Testis (tissue), 3 donors: ENCODE results near the gene SLC2A6. TPM values are rescaled to one million over a fixed set of nuclear protein-coding genes. Genes with fewer than 3 reads are reported as not detected.

ENCODE experiments used
- DNase-seq: peaks from one replicate; pipeline ENCODE4 v3.0.0-alpha.2; 2019
- H3K27ac ChIP-seq, 2 donors: fragments of 200-600 bp; sonication (generic); one replicate each; pipeline ENCODE4 v1.5.1; 2019
- H3K27me3 ChIP-seq: fragments of 200-600 bp; sonication (generic); one replicate; pipeline ENCODE4 v1.5.1; 2019
- H3K36me3 ChIP-seq: fragments of 200-600 bp; sonication (generic); one replicate; pipeline ENCODE4 v1.5.1; 2017; ENCODE audit warnings: low read depth; ENCODE audit errors: missing control alignments
- H3K4me1 ChIP-seq: fragments of 200-600 bp; sonication (generic); one replicate; pipeline ENCODE4 v1.5.1; 2019
- H3K4me3 ChIP-seq, 2 donors: fragments of 200-600 bp; sonication (generic); one replicate each; pipeline ENCODE4 v1.5.1; 2017 to 2019
- H3K9me3 ChIP-seq: fragments of 200-600 bp; sonication (generic); one replicate; pipeline ENCODE4 v1.5.1; 2017
- CTCF ChIP-seq, 3 experiments: fragments of 450-650 bp in 2 of 3; fragments of 200-600 bp in 1 of 3; sonication (generic) in 1 of 3; IDR thresholded peaks; one replicate each; pipeline ENCODE4 v1.5.1; 2016 to 2019; ENCODE audit warnings: antibody characterized with exemption in 3 of 3, mild to moderate bottlenecking in 2 of 3, moderate library complexity in 1 of 3
- POLR2A ChIP-seq: fragments of 450-650 bp; IDR thresholded peaks from one replicate; pipeline ENCODE4 v1.6.1; 2017; ENCODE audit warnings: antibody characterized with exemption, mild to moderate bottlenecking, moderate library complexity
- WGBS, 2 donors: methylation state at CpG; one replicate each; pipeline ENCODE4 v1.1.5; 2018; 5-methylcytosine and 5-hydroxymethylcytosine counted together
- intact Hi-C: fragments of 100-400 bp; cut with DNase I; formaldehyde crosslinking; loops from one replicate; pipeline ENCODE4 v1.15.1; 2023; ENCODE audit warnings: low total_unique reads
- polyA plus RNA-seq: library from polyadenylated mRNA; stranded (reverse); fragments of 350-450 nt; fragmentation: Illumina TruSeq; extraction: RNeasy Lipid Tissue Mini Kit (QIAGEN cat#74804); gene quantifications from one replicate; pipeline ENCODE4 v1.2.3, GENCODE V29; 2014; ENCODE audit warnings: low read depth, low replicate concordance; ENCODE audit not compliant: insufficient read depth
- total RNA-seq, 2 donors: library from RNA; depleted of rRNA; stranded (reverse); fragments of >200 nt; gene quantifications; one replicate each; pipeline ENCODE4 v1.2.3, GENCODE V29; 2016

Gene SLC2A6
- total and polyA plus RNA-seq, 3 donors from 2014 or later, result 2.6 to 3.5 (median 2.9) TPM

GRCh38 chr9:133475292-133476012 is 3.4 kb downstream of the SLC2A6 start:
- Histone ChIP-seq H3K27ac (no peak overlapping the region), H3K4me3 (no peak overlapping the region), H3K36me3 (no peaks in the 10 kb centered on the region), H3K9me3 (no peaks in the 10 kb centered on the region), H3K4me1 (peaks cover 8% of the 10 kb centered on the region), H3K27me3 (no peaks in the 10 kb centered on the region)
- no peak for TF ChIP-seq CTCF (IDR thresholded peaks at IDR 0.05)
- TF ChIP-seq POLR2A, result no peak
- no peak for DNase-seq
- intact Hi-C loops, result no loop called here
- WGBS, 2 donors, result 77 to 95% methylated on average over 4 to 27 of the region's 27 CpGs

- TF ChIP-seq POLR2A, result no peak
- TF ChIP-seq CTCF (IDR thresholded peaks at IDR 0.05), result no peak
- 75% methylated on average over 19 of the region's 20 CpGs; no CpG with 5 or more reads in 1 of the 2 donors for WGBS, 2 donors
- Histone ChIP-seq H3K27me3 (no peaks in the 10 kb centered on the region), H3K9me3 (no peaks in the 10 kb centered on the region), H3K4me1 (peaks cover 8% of the 10 kb centered on the region), H3K27ac (no peak overlapping the region), H3K4me3 (no peak overlapping the region), H3K36me3 (no peaks in the 10 kb centered on the region)
- intact Hi-C loops, result no loop called here
- DNase-seq, result no peak
These were observed 4.0 kb downstream of the SLC2A6 start for GRCh38 chr9:133474853-133475252.

GRCh38 chr9:133474215-133474614 is 4.7 kb downstream of the SLC2A6 start:
- Histone ChIP-seq H3K4me1 (peaks cover 4% of the 10 kb centered on the region), H3K27me3 (no peaks in the 10 kb centered on the region), H3K27ac (no peak overlapping the region), H3K9me3 (no peaks in the 10 kb centered on the region), H3K36me3 (no peaks in the 10 kb centered on the region), H3K4me3 (no peak overlapping the region)
- WGBS, 2 donors, result 78 to 88% methylated on average over 3 to 5 of the region's 5 CpGs
- DNase-seq, result no peak
- intact Hi-C loops, result no loop called here
- no peak for TF ChIP-seq POLR2A
- no peak for TF ChIP-seq CTCF (IDR thresholded peaks at IDR 0.05)

- 84% methylated on average over 5 to 19 of the region's 20 CpGs for WGBS, 2 donors
- Histone ChIP-seq H3K36me3 (no peaks in the 10 kb centered on the region), H3K4me1 (peaks cover 4% of the 10 kb centered on the region), H3K9me3 (no peaks in the 10 kb centered on the region), H3K27ac (no peak overlapping the region), H3K4me3 (no peak overlapping the region), H3K27me3 (no peaks in the 10 kb centered on the region)
- DNase-seq, result no peak
- no peak for TF ChIP-seq POLR2A
- TF ChIP-seq CTCF (IDR thresholded peaks at IDR 0.05), result no peak
- intact Hi-C loops, result no loop called here
These were observed 5.2 kb downstream of the SLC2A6 start for GRCh38 chr9:133473743-133474142.
